RPMI8226 (cell line): Measurements from ENCODE around the gene NGEF.

Source experiments
- DNase-seq: peaks from one replicate; pipeline ENCODE4 v3.0.0-alpha.2; 2015

NGEF gene

GRCh38 chr2:232892843-232893242, 120.2 kb downstream of the NGEF start:
- no peak for DNase-seq

- DNase-seq, result no peak
These were observed 120.8 kb downstream of the NGEF start for GRCh38 chr2:232892221-232892620.

DNA sequence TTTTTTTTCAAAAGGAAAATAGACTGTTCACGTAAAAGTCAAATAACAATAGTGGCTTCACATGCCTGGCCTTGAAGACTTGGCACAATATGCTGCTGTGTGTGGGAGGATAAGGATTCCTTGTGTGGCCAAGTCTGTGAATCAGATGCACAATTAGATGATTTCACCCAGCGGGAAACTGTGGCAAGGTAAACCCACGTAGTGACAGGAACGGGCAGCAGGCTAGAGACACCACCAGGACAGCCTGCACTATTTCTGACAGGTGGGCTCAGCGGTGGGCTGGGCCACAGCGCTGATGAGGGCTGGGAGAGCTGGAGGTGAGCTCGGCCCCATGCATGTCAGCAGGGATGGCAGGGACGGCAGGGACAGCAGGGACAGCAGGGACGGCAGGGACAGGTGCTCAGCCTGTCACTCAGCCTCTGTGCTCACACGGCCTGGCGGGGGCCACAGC, 121.4 kb downstream of the NGEF start:
- DNase-seq, result no peak

DNA sequence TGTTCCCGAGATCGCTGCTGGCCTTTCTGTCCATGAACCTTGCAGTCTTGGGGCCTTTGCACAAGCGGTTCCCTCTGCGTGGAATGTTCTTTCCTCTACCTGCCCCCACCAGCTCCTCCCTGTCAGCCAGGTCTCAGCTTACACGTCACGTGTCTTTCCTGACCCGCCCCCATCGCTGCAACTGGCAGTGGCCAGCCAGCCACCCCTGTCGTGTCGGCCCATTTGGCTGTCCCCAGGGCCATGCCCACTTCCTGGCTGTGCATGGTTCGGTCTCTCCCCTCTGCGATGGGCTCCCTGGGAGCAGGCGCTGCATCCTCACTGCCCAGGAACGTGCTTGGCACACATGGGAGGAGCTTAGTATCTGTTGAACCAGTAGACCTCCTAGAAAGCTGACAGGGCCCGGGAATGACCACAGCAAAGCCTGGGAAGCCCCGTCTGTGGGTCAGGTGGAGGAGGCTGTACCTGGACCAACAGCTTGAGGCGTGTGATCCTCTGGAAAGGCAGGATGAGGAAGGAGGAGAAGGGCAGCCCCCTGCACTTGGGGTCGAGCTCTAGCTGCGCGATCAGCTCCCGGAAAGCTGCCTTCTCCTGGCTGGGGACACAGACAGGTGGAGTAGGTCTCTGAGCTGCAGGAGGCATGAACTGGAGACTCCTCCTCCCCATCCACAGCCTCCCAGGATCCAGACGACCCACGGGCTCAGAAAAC, 122.0 kb downstream of the NGEF start:
- no peak for DNase-seq

DNA sequence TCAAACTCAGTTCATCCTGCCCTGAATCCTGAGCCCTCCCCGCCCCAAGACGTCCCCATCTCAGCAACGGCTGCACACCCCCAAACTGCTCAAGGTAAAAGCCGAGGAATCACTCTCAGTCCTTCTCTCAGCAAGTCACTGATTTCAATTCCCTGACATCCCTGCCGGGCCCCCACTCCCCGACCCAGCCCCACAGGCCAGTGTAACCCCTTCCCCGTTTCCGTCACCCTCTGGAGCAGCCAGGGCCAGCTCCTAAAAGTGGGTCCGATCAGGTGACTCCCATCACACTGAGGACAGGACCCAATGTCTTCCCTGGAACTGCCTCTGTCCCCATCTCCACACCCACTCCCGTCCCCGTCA, 122.5 kb downstream of the NGEF start:
- no peak for DNase-seq

- DNase-seq, result no peak
These were observed 123.1 kb downstream of the NGEF start for GRCh38 chr2:232889876-232890401.

- DNase-seq, result no peak
These were observed 124.1 kb downstream of the NGEF start for GRCh38 chr2:232888839-232889529.

DNA sequence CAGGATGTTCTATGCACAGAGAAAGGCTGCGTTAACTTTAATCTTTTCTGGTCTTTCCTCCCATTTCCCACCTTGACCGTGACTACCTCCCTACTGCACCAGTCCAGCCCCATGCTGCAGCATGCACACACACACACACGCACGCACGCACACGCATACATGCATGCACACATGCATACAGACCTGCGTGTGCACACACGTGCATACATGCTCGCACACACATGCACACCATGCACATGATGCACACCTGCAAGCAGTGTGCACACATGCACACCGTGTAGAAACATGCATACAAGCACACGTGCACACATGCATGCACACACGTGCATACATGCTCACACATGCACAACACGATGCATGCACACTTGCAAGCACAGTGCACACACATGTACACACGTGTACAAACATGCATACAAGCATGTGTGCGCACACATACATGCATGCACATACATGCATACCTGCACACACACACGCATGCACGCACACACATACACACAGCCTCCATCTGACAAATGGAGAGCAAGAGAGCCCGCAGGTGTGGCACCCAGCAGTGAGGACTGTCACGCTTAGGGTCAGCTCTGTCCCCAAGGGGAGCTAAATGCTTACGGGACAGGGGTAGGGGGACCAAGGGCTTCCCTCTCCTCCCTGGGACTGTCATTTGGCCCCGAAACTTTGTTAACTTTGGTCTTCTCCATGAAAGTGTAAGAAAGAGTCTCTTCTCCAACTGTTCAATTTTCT, 124.8 kb downstream of the NGEF start:
- DNase-seq, result no peak

GRCh38 chr2:232887171-232887850, 125.7 kb downstream of the NGEF start:
- DNase-seq, result no peak

GRCh38 chr2:232886632-232887031, 126.4 kb downstream of the NGEF start:
- no peak for DNase-seq

DNA sequence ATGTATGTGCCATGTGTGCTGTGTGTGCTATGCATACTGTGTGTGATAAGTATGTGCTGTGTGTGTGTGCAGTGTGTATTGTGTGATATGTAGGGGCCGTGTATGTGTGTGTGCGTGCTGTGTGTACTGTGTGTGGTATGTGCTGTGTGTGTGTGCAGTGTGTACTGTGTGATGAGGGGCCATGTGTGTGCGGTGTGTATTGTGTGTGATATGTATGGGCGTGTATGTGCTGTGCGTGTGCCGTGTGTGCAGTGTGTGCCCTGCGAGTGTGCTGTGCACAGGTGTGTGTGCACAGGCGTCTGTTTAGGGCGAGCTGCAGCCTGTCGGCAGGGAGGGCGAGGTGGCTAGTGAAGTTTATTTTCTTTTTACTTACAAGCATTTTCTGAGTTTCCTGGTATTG, 126.9 kb downstream of the NGEF start:
- no peak for DNase-seq

GRCh38 chr2:232885264-232885961, 127.6 kb downstream of the NGEF start:
- no peak for DNase-seq

GRCh38 chr2:232884549-232885263, 128.3 kb downstream of the NGEF start:
- no peak for DNase-seq

GRCh38 chr2:232884001-232884421, 129.0 kb downstream of the NGEF start:
- DNase-seq, result no peak

- DNase-seq, result no peak
These were observed 129.8 kb downstream of the NGEF start for GRCh38 chr2:232883116-232883721.

- DNase-seq, result no peak
These were observed 130.4 kb downstream of the NGEF start for GRCh38 chr2:232882505-232883115.

DNA sequence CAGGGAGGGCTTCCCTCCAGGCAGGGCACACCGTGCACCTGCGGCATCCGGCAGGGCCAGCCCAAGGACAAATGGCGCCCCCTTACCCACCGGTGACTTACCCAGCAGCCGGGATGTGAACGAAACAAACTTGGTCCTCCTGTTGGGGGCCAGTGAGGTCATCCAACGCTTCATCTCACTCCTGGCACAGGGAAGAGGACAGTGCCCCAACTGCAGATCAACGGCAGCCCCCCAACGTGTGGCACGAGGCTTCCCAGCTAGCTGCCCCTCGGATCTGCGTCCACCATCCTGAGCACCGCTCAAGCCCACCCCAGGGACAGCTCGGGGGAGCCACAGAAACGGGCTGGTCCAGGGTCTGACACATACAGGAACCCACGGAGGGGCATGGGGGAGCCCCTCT, 131.0 kb downstream of the NGEF start:
- DNase-seq, result no peak

GRCh38 chr2:232880764-232881351, 132.2 kb downstream of the NGEF start:
- DNase-seq, result no peak

DNA sequence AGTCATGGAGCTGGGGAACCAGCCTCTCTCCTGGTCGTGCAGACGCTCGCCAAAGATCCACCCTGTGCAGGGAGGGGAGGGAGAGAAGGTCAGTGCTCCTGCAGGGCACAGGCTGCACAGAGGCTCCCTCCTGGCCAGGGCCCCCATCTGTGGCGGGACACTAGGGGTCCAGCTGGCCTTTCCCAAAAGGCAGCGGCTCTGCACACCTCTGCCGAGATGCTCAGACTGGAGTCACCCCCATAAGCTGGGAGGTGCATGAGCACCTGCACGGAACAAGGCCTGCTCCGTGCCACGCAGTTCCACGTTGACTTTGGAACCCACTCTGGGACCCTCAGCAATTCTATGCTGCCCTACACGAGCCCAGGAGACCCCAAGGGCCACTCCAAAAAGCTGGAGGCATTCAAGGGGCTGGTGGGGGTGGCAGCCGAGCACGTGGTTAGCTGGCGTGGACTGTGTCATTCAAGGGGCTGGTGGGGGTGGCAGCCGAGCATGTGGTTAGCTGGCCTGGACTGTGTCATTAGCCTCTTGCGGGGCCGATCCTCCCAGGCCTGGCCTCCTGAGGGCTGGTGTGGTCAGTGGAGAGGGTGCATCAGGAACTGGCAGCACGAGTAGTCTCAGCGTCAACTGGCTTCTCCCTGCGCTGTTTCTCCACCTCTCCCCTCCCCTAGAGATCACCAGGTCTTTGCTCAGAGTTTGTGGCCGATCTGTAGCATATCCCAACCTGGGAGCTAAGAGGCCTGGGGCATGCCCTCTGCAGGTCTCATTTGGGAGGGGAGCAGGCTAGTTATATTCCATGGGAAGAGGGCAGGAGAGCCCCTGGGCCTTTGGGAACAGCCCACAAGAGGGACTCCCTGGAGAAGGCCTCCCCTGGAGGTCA, 133.2 kb downstream of the NGEF start:
- no peak for DNase-seq
